SK-N-SH (cell line): ENCODE measurements around the gene C2orf92.

ENCODE experiments used
- EZH2phosphoT487 ChIP-seq: fragments of 200-600 bp; sonication (generic); IDR thresholded peaks from 2 replicates; pipeline ENCODE4 v1.6.1; 2017; ENCODE audit warnings: low read depth, mixed run types, mild to moderate bottlenecking, antibody characterized with exemption, moderate library complexity, borderline replicate concordance
- GATA2 ChIP-seq: sonication (generic); formaldehyde crosslinking; IDR thresholded peaks from 2 replicates; pipeline ENCODE4 v1.5.0; 2020; ENCODE audit warnings: mild to moderate bottlenecking, missing genetic modification reagents
- MXI1 ChIP-seq: IDR thresholded peaks from 2 replicates; pipeline ENCODE4 v1.6.1; 2012; ENCODE audit warnings: mild to moderate bottlenecking, low read depth, low read length, improper control_type of control experiment
- POLR2AphosphoS5 ChIP-seq: IDR thresholded peaks from 2 replicates; pipeline ENCODE4 v1.6.1; 2012; ENCODE audit warnings: low read depth, low read length
- RAD21 ChIP-seq: IDR thresholded peaks from 2 replicates; pipeline ENCODE4 v1.6.1; 2012; ENCODE audit warnings: mild to moderate bottlenecking, low read length
- TAF1 ChIP-seq: IDR thresholded peaks from 2 replicates; pipeline ENCODE4 v1.6.1; 2012; ENCODE audit warnings: low read depth, mild to moderate bottlenecking, low read length, moderate library complexity, borderline replicate concordance
- TEAD4 ChIP-seq: IDR thresholded peaks from 2 replicates; pipeline ENCODE4 v1.4.0; 2012; ENCODE audit warnings: mild to moderate bottlenecking, borderline replicate concordance; ENCODE audit not compliant: insufficient read depth
- YY1 ChIP-seq: IDR thresholded peaks from 2 replicates; pipeline ENCODE4 v1.4.0; 2012; ENCODE audit warnings: low read depth, mild to moderate bottlenecking
- TF ChIP-seq, protein P1 (sequence below): fragments of 200-600 bp; sonication (generic); IDR thresholded peaks from 2 replicates; pipeline ENCODE4 v1.6.1; 2017; ENCODE audit warnings: antibody characterized with exemption, mild to moderate bottlenecking, moderate library complexity
- TF ChIP-seq, protein P2 (sequence below): IDR thresholded peaks from 2 replicates; pipeline ENCODE4; 2012
- TF ChIP-seq, protein P3 (sequence below): IDR thresholded peaks from 2 replicates; pipeline ENCODE4 v1.6.1; 2012; ENCODE audit warnings: mild to moderate bottlenecking, low read depth, low read length, moderate library complexity

DNA sequence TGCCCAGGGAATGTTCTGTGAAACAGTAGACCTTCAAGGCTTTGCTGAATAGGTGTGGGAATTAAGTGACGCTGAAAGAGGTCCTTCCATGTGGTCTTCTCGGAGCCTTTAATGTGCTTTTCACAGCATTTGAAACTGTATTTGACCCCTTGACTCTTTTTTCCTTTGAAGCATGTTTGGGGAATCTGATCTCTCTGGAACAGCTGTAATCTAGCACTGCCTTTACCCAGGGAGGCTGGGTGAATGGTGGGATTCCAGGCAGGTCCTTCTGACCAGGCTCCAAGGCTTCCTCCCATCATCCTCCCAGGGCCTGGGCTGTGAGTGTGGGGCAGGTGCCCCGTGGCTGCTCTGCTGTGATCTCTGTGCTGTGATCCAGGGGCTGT lies 48.1 kb downstream of the C2orf92 start:
- TF ChIP-seq GATA2 (CRISPR knock-in tag) (no peak), YY1 (no peak), RAD21 (no peak), EZH2phosphoT487 (no peak), MXI1 (no peak), TEAD4 (no peak), TAF1 (no peak), POLR2AphosphoS5 (no peak)
- TF ChIP-seq, protein P1, sequence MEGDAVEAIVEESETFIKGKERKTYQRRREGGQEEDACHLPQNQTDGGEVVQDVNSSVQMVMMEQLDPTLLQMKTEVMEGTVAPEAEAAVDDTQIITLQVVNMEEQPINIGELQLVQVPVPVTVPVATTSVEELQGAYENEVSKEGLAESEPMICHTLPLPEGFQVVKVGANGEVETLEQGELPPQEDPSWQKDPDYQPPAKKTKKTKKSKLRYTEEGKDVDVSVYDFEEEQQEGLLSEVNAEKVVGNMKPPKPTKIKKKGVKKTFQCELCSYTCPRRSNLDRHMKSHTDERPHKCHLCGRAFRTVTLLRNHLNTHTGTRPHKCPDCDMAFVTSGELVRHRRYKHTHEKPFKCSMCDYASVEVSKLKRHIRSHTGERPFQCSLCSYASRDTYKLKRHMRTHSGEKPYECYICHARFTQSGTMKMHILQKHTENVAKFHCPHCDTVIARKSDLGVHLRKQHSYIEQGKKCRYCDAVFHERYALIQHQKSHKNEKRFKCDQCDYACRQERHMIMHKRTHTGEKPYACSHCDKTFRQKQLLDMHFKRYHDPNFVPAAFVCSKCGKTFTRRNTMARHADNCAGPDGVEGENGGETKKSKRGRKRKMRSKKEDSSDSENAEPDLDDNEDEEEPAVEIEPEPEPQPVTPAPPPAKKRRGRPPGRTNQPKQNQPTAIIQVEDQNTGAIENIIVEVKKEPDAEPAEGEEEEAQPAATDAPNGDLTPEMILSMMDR, result no peak
- TF ChIP-seq, protein P2, sequence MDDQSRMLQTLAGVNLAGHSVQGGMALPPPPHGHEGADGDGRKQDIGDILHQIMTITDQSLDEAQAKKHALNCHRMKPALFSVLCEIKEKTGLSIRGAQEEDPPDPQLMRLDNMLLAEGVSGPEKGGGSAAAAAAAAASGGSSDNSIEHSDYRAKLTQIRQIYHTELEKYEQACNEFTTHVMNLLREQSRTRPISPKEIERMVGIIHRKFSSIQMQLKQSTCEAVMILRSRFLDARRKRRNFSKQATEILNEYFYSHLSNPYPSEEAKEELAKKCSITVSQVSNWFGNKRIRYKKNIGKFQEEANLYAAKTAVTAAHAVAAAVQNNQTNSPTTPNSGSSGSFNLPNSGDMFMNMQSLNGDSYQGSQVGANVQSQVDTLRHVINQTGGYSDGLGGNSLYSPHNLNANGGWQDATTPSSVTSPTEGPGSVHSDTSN, result no peak
- TF ChIP-seq, protein P3, sequence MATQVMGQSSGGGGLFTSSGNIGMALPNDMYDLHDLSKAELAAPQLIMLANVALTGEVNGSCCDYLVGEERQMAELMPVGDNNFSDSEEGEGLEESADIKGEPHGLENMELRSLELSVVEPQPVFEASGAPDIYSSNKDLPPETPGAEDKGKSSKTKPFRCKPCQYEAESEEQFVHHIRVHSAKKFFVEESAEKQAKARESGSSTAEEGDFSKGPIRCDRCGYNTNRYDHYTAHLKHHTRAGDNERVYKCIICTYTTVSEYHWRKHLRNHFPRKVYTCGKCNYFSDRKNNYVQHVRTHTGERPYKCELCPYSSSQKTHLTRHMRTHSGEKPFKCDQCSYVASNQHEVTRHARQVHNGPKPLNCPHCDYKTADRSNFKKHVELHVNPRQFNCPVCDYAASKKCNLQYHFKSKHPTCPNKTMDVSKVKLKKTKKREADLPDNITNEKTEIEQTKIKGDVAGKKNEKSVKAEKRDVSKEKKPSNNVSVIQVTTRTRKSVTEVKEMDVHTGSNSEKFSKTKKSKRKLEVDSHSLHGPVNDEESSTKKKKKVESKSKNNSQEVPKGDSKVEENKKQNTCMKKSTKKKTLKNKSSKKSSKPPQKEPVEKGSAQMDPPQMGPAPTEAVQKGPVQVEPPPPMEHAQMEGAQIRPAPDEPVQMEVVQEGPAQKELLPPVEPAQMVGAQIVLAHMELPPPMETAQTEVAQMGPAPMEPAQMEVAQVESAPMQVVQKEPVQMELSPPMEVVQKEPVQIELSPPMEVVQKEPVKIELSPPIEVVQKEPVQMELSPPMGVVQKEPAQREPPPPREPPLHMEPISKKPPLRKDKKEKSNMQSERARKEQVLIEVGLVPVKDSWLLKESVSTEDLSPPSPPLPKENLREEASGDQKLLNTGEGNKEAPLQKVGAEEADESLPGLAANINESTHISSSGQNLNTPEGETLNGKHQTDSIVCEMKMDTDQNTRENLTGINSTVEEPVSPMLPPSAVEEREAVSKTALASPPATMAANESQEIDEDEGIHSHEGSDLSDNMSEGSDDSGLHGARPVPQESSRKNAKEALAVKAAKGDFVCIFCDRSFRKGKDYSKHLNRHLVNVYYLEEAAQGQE, result no peak
